HCT116 (cell line): ENCODE results near the gene CCDC106. TPM values are rescaled to one million over a fixed set of nuclear protein-coding genes. Genes with fewer than 3 reads are reported as not detected.
A peak's percentile ranks its signal among the peaks of the same experiment; 100 is the strongest.

ENCODE experiments used
- ATAC-seq: fragments of 200-7000 bp; cut with Tn5 transposase; 2 replicates; pipeline ENCODE4 v1.9.1; 2020; ENCODE audit warnings: mild to moderate bottlenecking, moderate library complexity
- BruUV-seq: library from RNA; stranded (reverse); fragments of 400-500 nt; replicated peaks from 2 replicates; lab custom pipeline; 2021; lab: Mats Ljungman, UMichigan
- CTCF ChIA-PET: fragments of 300-600 bp; sonication (Branson Sonifier 250); formaldehyde crosslinking; loops from one replicate; lab custom pipeline; 2021; ENCODE audit warnings: antibody characterized with exemption; lab: Charles Lee
- POLR2A ChIA-PET: fragments of 300-600, 350-600 bp; sonication (Branson Sonifier 250); formaldehyde crosslinking; loops from one replicate; lab custom pipeline; 2021; ENCODE audit warnings: antibody characterized with exemption; lab: Charles Lee
- RAD21 ChIA-PET, 2 experiments: fragments of 300-600 bp; sonication (Branson Sonifier 250); formaldehyde crosslinking; loops; one replicate each; lab custom pipeline; 2023; ENCODE audit warnings: low total read pairs in 2 of 2; ENCODE audit not compliant: uncharacterized antibody in 2 of 2, unreplicated experiment in 2 of 2, low non-redundant PET in 1 of 2; lab: Charles Lee
- DNase-seq: peaks from one replicate; pipeline ENCODE4 v3.0.0-alpha.2; 2010; ENCODE audit warnings: low read depth, low spot score
- H2AFZ ChIP-seq: fragments of 200-600 bp; shearing (Covaris generic), sonication (generic); 2 replicates; pipeline ENCODE4 v1.6.1; 2017; ENCODE audit warnings: low read depth, mixed run types, mixed read lengths, antibody characterized with exemption, low read length; ENCODE audit not compliant: poor library complexity, severe bottlenecking
- H3K27ac ChIP-seq: 2 replicates; pipeline ENCODE4 v1.5.1; 2012; ENCODE audit warnings: low read depth, low read length
- H3K27me3 ChIP-seq: fragments of 200-600 bp; sonication (generic); 2 replicates; pipeline ENCODE4 v1.6.1; 2016; ENCODE audit warnings: mixed run types, low read length, mixed read lengths; ENCODE audit not compliant: insufficient read depth
- H3K36me3 ChIP-seq, 2 experiments: fragments of 200-500 bp in 1 of 2; fragments of 200-600 bp in 1 of 2; sonication (Bioruptor generic) in 1 of 2; sonication (generic) in 1 of 2; 2 replicates each; pipeline versions ENCODE4 v1.5.1 to v1.6.1; 2014 to 2016; ENCODE audit warnings: low read length in 2 of 2, inconsistent platforms in 1 of 2, mixed read lengths in 1 of 2, mixed run types in 1 of 2; ENCODE audit not compliant: insufficient read depth in 2 of 2, control insufficient read depth in 1 of 2
- H3K4me1 ChIP-seq, 2 experiments: fragments of 200-600 bp in 1 of 2; sonication (generic) in 1 of 2; 2 replicates each; pipeline versions ENCODE4 v1.5.1 to v1.6.1; 2012 to 2017; ENCODE audit warnings: low read length in 2 of 2, inconsistent platforms in 1 of 2, mild to moderate bottlenecking in 1 of 2, mixed read lengths in 1 of 2, mixed run types in 1 of 2, moderate library complexity in 1 of 2; ENCODE audit not compliant: insufficient read depth in 2 of 2, control insufficient read depth in 1 of 2
- H3K4me2 ChIP-seq: fragments of 200-600 bp; sonication (generic); 2 replicates; pipeline ENCODE4 v1.6.1; 2017; ENCODE audit warnings: mixed run types, low read length, mixed read lengths
- H3K4me3 ChIP-seq, 2 experiments: fragments of 200-600 bp in 1 of 2; sonication (generic) in 1 of 2; replicated peaks in 1 of 2; 2 replicates each; pipeline ENCODE4 v1.5.1; 2011 to 2016; ENCODE audit warnings: low read length in 2 of 2, control low read depth in 1 of 2, low read depth in 1 of 2, mild to moderate bottlenecking in 1 of 2, mixed read lengths in 1 of 2, mixed run types in 1 of 2
- H3K79me2 ChIP-seq: fragments of 200-600 bp; sonication (generic); 2 replicates; pipeline ENCODE4 v1.6.1; 2017; ENCODE audit warnings: mild to moderate bottlenecking, mixed run types, low read length, moderate library complexity, mixed read lengths; ENCODE audit not compliant: insufficient read depth
- H3K9ac ChIP-seq: fragments of 200-600 bp; sonication (generic); 2 replicates; pipeline ENCODE4 v1.6.1; 2016; ENCODE audit warnings: low read length, mixed read lengths
- H3K9me2 ChIP-seq: fragments of 200-600 bp; sonication (generic), shearing (Covaris generic); 2 replicates; pipeline ENCODE4 v1.6.1; 2017; ENCODE audit warnings: mixed run types, mild to moderate bottlenecking, moderate library complexity; ENCODE audit not compliant: insufficient read depth
- H3K9me3 ChIP-seq, 2 experiments: fragments of 200-500 bp in 1 of 2; fragments of 200-600 bp in 1 of 2; sonication (Bioruptor generic) in 1 of 2; sonication (generic) in 1 of 2; 2 replicates each; pipeline ENCODE4 v1.6.1; 2014 to 2017; ENCODE audit warnings: low read length in 2 of 2, mixed read lengths in 2 of 2, inconsistent platforms in 1 of 2, low read depth in 1 of 2, mild to moderate bottlenecking in 1 of 2, mixed run types in 1 of 2, moderate library complexity in 1 of 2; ENCODE audit not compliant: control insufficient read depth in 1 of 2, insufficient read depth in 1 of 2
- H4K20me1 ChIP-seq: fragments of 200-600 bp; sonication (generic), shearing (Covaris generic); 2 replicates; pipeline ENCODE4 v1.6.1; 2017; ENCODE audit warnings: mixed run types, mild to moderate bottlenecking, moderate library complexity; ENCODE audit not compliant: insufficient read depth
- ELF1 ChIP-seq: IDR thresholded peaks from 2 replicates; pipeline ENCODE4 v1.6.1; 2012; ENCODE audit warnings: low read depth, borderline replicate concordance
- EZH2phosphoT487 ChIP-seq: fragments of 200-600 bp; IDR thresholded peaks from 2 replicates; pipeline ENCODE4 v1.6.1; 2018; ENCODE audit warnings: antibody characterized with exemption, borderline replicate concordance
- POLR2A ChIP-seq: IDR thresholded peaks from 2 replicates; pipeline ENCODE4 v1.7.0; 2011; ENCODE audit warnings: borderline replicate concordance; ENCODE audit not compliant: insufficient read depth, insufficient read length; ENCODE audit errors: extremely low read depth
- SIN3A ChIP-seq: IDR thresholded peaks from 2 replicates; pipeline ENCODE4 v1.6.1; 2012; ENCODE audit warnings: low read depth
- SRF ChIP-seq: IDR thresholded peaks from 2 replicates; pipeline ENCODE4 v1.6.1; 2012; ENCODE audit warnings: low read depth
- ZFX ChIP-seq: fragments of 450-650 bp; IDR thresholded peaks from 2 replicates; pipeline ENCODE4 v1.6.1; 2017
- intact Hi-C: fragments of 100-400 bp; cut with micrococcal nuclease; formaldehyde crosslinking; loops from 2 replicates; pipeline ENCODE4 v1.10.0; 2022
- total RNA-seq: library from RNA; stranded (reverse); gene quantifications from one replicate; pipeline ENCODE4 v1.2.1, GENCODE V29; 2021; ENCODE audit not compliant: unreplicated experiment
- TF ChIP-seq, protein P1 (sequence below): IDR thresholded peaks from 2 replicates; pipeline ENCODE4 v1.6.1; 2012
- TF ChIP-seq, protein P2 (sequence below): IDR thresholded peaks from 2 replicates; pipeline ENCODE4 v1.6.1; 2012; ENCODE audit warnings: low read depth
- TF ChIP-seq, protein P3 (sequence below), 3 experiments: fragments of 200-600 bp in 1 of 3; sonication (generic) in 1 of 3; IDR thresholded peaks in 2 of 3; conservative IDR thresholded peaks in 1 of 3; 2 replicates each; pipeline ENCODE4 v1.5.1; 2012 to 2017; ENCODE audit warnings: low read depth in 2 of 3, low read length in 2 of 3, antibody characterized with exemption in 1 of 3, borderline replicate concordance in 1 of 3, control low read depth in 1 of 3, mild to moderate bottlenecking in 1 of 3, mixed read lengths in 1 of 3, mixed run types in 1 of 3, moderate library complexity in 1 of 3; ENCODE audit not compliant: insufficient read depth in 1 of 3
- TF ChIP-seq, protein P4 (sequence below): IDR thresholded peaks from 2 replicates; pipeline ENCODE4 v1.6.1; 2012

CCDC106 gene
- total RNA-seq, 1 experiment from 2014 or later = 1.0 TPM

DNA sequence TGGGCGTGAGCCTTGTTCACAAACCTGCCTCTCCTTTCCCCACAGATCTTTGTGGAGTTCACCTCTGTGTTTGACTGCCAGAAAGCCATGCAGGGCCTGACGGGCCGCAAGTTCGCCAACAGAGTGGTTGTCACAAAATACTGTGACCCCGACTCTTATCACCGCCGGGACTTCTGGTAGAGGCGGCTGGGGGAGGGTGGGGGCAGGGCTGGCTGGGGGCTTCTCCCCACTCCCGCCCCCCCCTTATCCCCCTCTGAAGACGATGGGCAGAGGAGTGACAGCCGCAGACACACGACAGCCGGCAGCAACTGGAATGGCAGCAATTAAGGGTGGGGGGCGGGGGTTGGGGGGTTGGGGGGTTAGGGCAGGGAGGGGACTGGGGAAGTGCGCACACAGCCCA, 25.9 kb downstream of the CCDC106 start:
- peak overlapping the region; percentile 83 to 94; a peak in 2 of 4 replicates for H3K4me3 ChIP-seq
- H4K20me1 ChIP-seq = 0 out of 2 replicates have a peak, but pooled peaks cover 8% of the 10 kb centered on the region
- peaks cover 18 to 41% of the 10 kb centered on the region in 2 experiments; a peak in 3 of 4 replicates for H3K36me3 ChIP-seq
- H3K4me1 ChIP-seq = peaks cover 11 to 39% of the 10 kb centered on the region in 2 experiments
- no peak overlapping the region for H2AFZ ChIP-seq
- no peaks in the 10 kb centered on the region for H3K27me3 ChIP-seq
- RAD21 ChIA-PET = no interaction called here
- H3K9me3 ChIP-seq = no peaks in the 10 kb centered on the region
- BruUV-seq = no TSS peak
- peak overlapping the region; percentile 84 for H3K9ac ChIP-seq
- ATAC-seq (no peak), DNase-seq (no peak)
- H3K9me2 ChIP-seq = no peaks in the 10 kb centered on the region
- peaks cover 92% of the 10 kb centered on the region for H3K79me2 ChIP-seq
- H3K4me2 ChIP-seq = peak overlapping the region; percentile 77
- intact Hi-C loops = no loop called here
- H3K27ac ChIP-seq = 0 out of 2 replicates have a peak overlapping the region, but pooled peaks have one; percentile 39
- POLR2A ChIA-PET = no interaction called here
- TF ChIP-seq SIN3A (no peak), ZFX (no peak), EZH2phosphoT487 (no peak), POLR2A (no peak), SRF (no peak), ELF1 (no peak)
- TF ChIP-seq, protein P1, sequence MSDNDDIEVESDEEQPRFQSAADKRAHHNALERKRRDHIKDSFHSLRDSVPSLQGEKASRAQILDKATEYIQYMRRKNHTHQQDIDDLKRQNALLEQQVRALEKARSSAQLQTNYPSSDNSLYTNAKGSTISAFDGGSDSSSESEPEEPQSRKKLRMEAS = no peak
- TF ChIP-seq, protein P2, sequence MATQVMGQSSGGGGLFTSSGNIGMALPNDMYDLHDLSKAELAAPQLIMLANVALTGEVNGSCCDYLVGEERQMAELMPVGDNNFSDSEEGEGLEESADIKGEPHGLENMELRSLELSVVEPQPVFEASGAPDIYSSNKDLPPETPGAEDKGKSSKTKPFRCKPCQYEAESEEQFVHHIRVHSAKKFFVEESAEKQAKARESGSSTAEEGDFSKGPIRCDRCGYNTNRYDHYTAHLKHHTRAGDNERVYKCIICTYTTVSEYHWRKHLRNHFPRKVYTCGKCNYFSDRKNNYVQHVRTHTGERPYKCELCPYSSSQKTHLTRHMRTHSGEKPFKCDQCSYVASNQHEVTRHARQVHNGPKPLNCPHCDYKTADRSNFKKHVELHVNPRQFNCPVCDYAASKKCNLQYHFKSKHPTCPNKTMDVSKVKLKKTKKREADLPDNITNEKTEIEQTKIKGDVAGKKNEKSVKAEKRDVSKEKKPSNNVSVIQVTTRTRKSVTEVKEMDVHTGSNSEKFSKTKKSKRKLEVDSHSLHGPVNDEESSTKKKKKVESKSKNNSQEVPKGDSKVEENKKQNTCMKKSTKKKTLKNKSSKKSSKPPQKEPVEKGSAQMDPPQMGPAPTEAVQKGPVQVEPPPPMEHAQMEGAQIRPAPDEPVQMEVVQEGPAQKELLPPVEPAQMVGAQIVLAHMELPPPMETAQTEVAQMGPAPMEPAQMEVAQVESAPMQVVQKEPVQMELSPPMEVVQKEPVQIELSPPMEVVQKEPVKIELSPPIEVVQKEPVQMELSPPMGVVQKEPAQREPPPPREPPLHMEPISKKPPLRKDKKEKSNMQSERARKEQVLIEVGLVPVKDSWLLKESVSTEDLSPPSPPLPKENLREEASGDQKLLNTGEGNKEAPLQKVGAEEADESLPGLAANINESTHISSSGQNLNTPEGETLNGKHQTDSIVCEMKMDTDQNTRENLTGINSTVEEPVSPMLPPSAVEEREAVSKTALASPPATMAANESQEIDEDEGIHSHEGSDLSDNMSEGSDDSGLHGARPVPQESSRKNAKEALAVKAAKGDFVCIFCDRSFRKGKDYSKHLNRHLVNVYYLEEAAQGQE = no peak
- TF ChIP-seq, protein P3, sequence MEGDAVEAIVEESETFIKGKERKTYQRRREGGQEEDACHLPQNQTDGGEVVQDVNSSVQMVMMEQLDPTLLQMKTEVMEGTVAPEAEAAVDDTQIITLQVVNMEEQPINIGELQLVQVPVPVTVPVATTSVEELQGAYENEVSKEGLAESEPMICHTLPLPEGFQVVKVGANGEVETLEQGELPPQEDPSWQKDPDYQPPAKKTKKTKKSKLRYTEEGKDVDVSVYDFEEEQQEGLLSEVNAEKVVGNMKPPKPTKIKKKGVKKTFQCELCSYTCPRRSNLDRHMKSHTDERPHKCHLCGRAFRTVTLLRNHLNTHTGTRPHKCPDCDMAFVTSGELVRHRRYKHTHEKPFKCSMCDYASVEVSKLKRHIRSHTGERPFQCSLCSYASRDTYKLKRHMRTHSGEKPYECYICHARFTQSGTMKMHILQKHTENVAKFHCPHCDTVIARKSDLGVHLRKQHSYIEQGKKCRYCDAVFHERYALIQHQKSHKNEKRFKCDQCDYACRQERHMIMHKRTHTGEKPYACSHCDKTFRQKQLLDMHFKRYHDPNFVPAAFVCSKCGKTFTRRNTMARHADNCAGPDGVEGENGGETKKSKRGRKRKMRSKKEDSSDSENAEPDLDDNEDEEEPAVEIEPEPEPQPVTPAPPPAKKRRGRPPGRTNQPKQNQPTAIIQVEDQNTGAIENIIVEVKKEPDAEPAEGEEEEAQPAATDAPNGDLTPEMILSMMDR (IDR thresholded peaks at IDR 0.05 in 2 of 3, conservative IDR thresholded peaks at IDR 0.05 in 1 of 3; ENCODE audit: borderline replicate concordance in 1 of 3, insufficient read depth in 1 of 3, low read depth in 2 of 3, low read length in 2 of 3) = no peak
- TF ChIP-seq, protein P4, sequence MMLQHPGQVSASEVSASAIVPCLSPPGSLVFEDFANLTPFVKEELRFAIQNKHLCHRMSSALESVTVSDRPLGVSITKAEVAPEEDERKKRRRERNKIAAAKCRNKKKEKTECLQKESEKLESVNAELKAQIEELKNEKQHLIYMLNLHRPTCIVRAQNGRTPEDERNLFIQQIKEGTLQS = no peak
- CTCF ChIA-PET = interaction anchor here (1.0 to 1.1 kb wide), 2 partner anchors 19 to 206 kb away, joined by 3 read pairs; partner anchors contain the start of gene U2AF2
